ENCODE data around the gene LIN37. TPM values are rescaled to one million over a fixed set of nuclear protein-coding genes. Genes with fewer than 3 reads are reported as not detected.
"Not testable (repeated sequence)": the region's sequence is repeated elsewhere in the genome, so short reads cannot be mapped to it uniquely, and the experiment has no call there.

LIN37 gene
- total RNA-seq, 1 donor from 2014 or later: 12.9 TPM

- no peak for DNase-seq (ENCODE audit: low spot score)
These were observed 28.8 kb upstream of the LIN37 start for GRCh38 chr19:35719402-35720162.

- no peak for DNase-seq (ENCODE audit: low spot score)
These were observed 28.2 kb upstream of the LIN37 start for GRCh38 chr19:35720163-35720524.

- DNase-seq (ENCODE audit: low spot score): no peak
These were observed 27.7 kb upstream of the LIN37 start for GRCh38 chr19:35720648-35721047.

- DNase-seq (ENCODE audit: low spot score): no peak
These were observed 27.0 kb upstream of the LIN37 start for GRCh38 chr19:35721374-35721773.

GRCh38 chr19:35722461-35722860 lies 25.9 kb upstream of the LIN37 start:
- DNase-seq (ENCODE audit: low spot score): no peak

GRCh38 chr19:35722897-35723296 lies 25.5 kb upstream of the LIN37 start:
- no peak for DNase-seq (ENCODE audit: low spot score)

- DNase-seq (ENCODE audit: low spot score): no peak
These were observed 24.7 kb upstream of the LIN37 start for GRCh38 chr19:35723671-35724070.

GRCh38 chr19:35724132-35724531 lies 24.2 kb upstream of the LIN37 start:
- not testable (repeated sequence) for DNase-seq (ENCODE audit: low spot score)

- no peak for DNase-seq (ENCODE audit: low spot score)
These were observed 23.8 kb upstream of the LIN37 start for GRCh38 chr19:35724560-35724959.

- DNase-seq (ENCODE audit: low spot score): no peak
These were observed 23.0 kb upstream of the LIN37 start for GRCh38 chr19:35725216-35725861.

- DNase-seq (ENCODE audit: low spot score): no peak
These were observed 21.1 kb upstream of the LIN37 start for GRCh38 chr19:35727053-35727955.

- no peak for DNase-seq (ENCODE audit: low spot score)
These were observed 20.2 kb upstream of the LIN37 start for GRCh38 chr19:35727956-35728706.

- DNase-seq (ENCODE audit: low spot score): no peak
These were observed 19.4 kb upstream of the LIN37 start for GRCh38 chr19:35729021-35729420.

GRCh38 chr19:35729763-35730162 lies 18.6 kb upstream of the LIN37 start:
- DNase-seq (ENCODE audit: low spot score): no peak

GRCh38 chr19:35730326-35730725 lies 18.1 kb upstream of the LIN37 start:
- no peak for DNase-seq (ENCODE audit: low spot score)

- no peak for DNase-seq (ENCODE audit: low spot score)
These were observed 17.0 kb upstream of the LIN37 start for GRCh38 chr19:35731353-35731752.

GRCh38 chr19:35731779-35732405 lies 16.5 kb upstream of the LIN37 start:
- DNase-seq (ENCODE audit: low spot score): no peak

- DNase-seq (ENCODE audit: low spot score): no peak
These were observed 15.7 kb upstream of the LIN37 start for GRCh38 chr19:35732540-35733179.

GRCh38 chr19:35733180-35734125 lies 14.9 kb upstream of the LIN37 start:
- DNase-seq (ENCODE audit: low spot score): no peak
